GM23248 (cell line): ENCODE measurements around the gene CHGA. TPM values are rescaled to one million over a fixed set of nuclear protein-coding genes. Genes with fewer than 3 reads are reported as not detected.

ENCODE experiments used
- DNase-seq: peaks from one replicate; pipeline ENCODE4 v3.0.0-alpha.2; 2015
- H2AFZ ChIP-seq: fragments of 200-600 bp; sonication (generic); 2 replicates; pipeline ENCODE4 v1.6.1; 2016; ENCODE audit warnings: antibody characterized with exemption
- H3F3A ChIP-seq: fragments of 200-600 bp; sonication (generic); 2 replicates; pipeline ENCODE4 v1.6.1; 2016; ENCODE audit warnings: mild to moderate bottlenecking, antibody characterized with exemption, mixed run types; ENCODE audit not compliant: insufficient read depth
- H3K27ac ChIP-seq: fragments of 200-600 bp; sonication (generic); 2 replicates; pipeline ENCODE4 v1.5.1; 2016; ENCODE audit warnings: mild to moderate bottlenecking
- H3K27me3 ChIP-seq: fragments of 200-600 bp; sonication (generic); replicated peaks from 2 replicates; pipeline ENCODE4 v1.6.1; 2016; ENCODE audit warnings: mild to moderate bottlenecking; ENCODE audit not compliant: insufficient read depth
- H3K36me3 ChIP-seq: fragments of 200-600 bp; sonication (generic); 2 replicates; pipeline ENCODE4 v1.6.1; 2016; ENCODE audit warnings: low read depth, mild to moderate bottlenecking
- H3K4me1 ChIP-seq: fragments of 200-600 bp; sonication (generic); 2 replicates; pipeline ENCODE4 v1.6.1; 2016; ENCODE audit warnings: mild to moderate bottlenecking; ENCODE audit not compliant: insufficient read depth
- H3K4me2 ChIP-seq: fragments of 200-600 bp; sonication (generic); one replicate; pipeline ENCODE4 v1.6.1; 2016; ENCODE audit warnings: mild to moderate bottlenecking; ENCODE audit not compliant: unreplicated experiment
- H3K4me3 ChIP-seq: fragments of 200-600 bp; sonication (generic); 2 replicates; pipeline ENCODE4 v1.5.1; 2016; ENCODE audit warnings: mild to moderate bottlenecking
- H3K79me2 ChIP-seq: fragments of 200-600 bp; sonication (generic); 2 replicates; pipeline ENCODE4 v1.6.1; 2016; ENCODE audit warnings: mild to moderate bottlenecking; ENCODE audit not compliant: insufficient read depth
- H3K9ac ChIP-seq: fragments of 200-600 bp; sonication (generic); 2 replicates; pipeline ENCODE4 v1.6.1; 2016; ENCODE audit warnings: mild to moderate bottlenecking
- H3K9me2 ChIP-seq: fragments of 200-600 bp; sonication (generic); 2 replicates; pipeline ENCODE4 v1.6.1; 2016; ENCODE audit warnings: mixed run types, mild to moderate bottlenecking, moderate library complexity; ENCODE audit not compliant: insufficient read depth
- H3K9me3 ChIP-seq: fragments of 200-600 bp; sonication (generic); one replicate; pipeline ENCODE4 v1.6.1; 2017; ENCODE audit warnings: low read depth
- H4K20me1 ChIP-seq: fragments of 200-600 bp; sonication (generic); 2 replicates; pipeline ENCODE4 v1.6.0; 2016; ENCODE audit not compliant: insufficient read depth
- EZH2 ChIP-seq: fragments of 200-600 bp; sonication (generic); IDR thresholded peaks from 2 replicates; pipeline ENCODE4 v1.6.1; 2018; ENCODE audit warnings: antibody characterized with exemption, mild to moderate bottlenecking; ENCODE audit not compliant: insufficient read depth, poor library complexity, severe bottlenecking
- EZH2phosphoT487 ChIP-seq: fragments of 200-600 bp; sonication (generic); IDR thresholded peaks from 2 replicates; pipeline ENCODE4 v1.6.1; 2018; ENCODE audit warnings: antibody characterized with exemption, moderate library complexity, mild to moderate bottlenecking, low read depth; ENCODE audit not compliant: insufficient read depth
- WGBS, 2 experiments: methylation state at CpG; one replicate each; pipeline ENCODE4 v1.1.6; 2015 to 2017; ENCODE audit warnings: low lambda C conversion rate in 2 of 2, low coverage in 1 of 2; ENCODE audit errors: missing lambda C conversion rate in 2 of 2; 5-methylcytosine and 5-hydroxymethylcytosine counted together
- in situ Hi-C: fragments of 300-500 bp; cut with MboI; formaldehyde crosslinking; loops from 2 replicates; pipeline ENCODE4 v1.15.0; 2020
- polyA plus RNA-seq: library from polyadenylated mRNA; unstranded; fragments of >200 nt; fragmentation: Nextera tagmentation; extraction: Ambion mirVana; gene quantifications from 2 replicates; pipeline ENCODE4 v1.2.1, GENCODE V29; 2016
- total RNA-seq: library from RNA; depleted of rRNA; stranded (reverse); fragments of >200 nt; shearing (Covaris generic); gene quantifications from 2 replicates; pipeline ENCODE4 v1.2.3, GENCODE V29; 2014

The CHGA gene
- total and polyA plus RNA-seq, 2 experiments from 2014 or later = not detected

DNA sequence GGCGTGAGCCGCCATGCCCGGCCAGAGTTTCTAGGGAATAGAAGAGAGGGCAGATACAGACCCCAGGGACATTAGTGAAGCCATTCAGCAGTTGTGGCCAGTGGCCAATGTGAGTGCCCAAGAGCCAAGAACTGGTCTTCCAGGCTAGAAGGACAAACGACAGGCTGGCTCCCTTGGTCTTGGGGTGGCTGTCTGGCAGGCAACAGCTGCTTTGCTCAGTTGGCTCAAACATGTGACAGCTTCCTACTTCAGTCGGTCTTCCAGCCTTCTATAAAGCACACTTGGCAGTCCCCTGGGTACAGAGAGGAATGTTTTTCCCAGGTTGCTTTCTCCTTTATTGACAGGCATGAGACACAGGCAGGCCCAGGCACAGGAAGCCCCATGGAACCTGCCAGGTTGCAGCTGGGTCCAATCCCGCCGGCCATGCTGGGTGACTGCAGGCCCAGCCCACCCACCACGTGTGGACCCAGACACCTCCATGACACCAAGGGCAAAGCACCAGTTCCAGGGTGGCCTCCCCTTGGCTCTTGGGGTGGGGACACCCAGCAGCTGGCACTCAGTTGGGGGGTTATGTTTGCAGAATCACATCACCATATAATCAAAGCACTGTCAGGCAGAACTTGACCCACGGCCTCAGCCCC is 15.4 kb downstream of the CHGA start:
- DNase-seq = no peak
- 81 to 89% methylated on average over 9 of the region's 9 CpGs for WGBS, 2 experiments
- H2AFZ ChIP-seq = no peak overlapping the region
- no peaks in the 10 kb centered on the region for H3F3A ChIP-seq
- in situ Hi-C loops = no loop called here
- H3K4me3 ChIP-seq = no peak overlapping the region
- no peaks in the 10 kb centered on the region for H3K9me2 ChIP-seq
- no peaks in the 10 kb centered on the region for H3K36me3 ChIP-seq
- H4K20me1 ChIP-seq = no peaks in the 10 kb centered on the region
- no peaks in the 10 kb centered on the region for H3K79me2 ChIP-seq
- H3K27me3 ChIP-seq = no peaks in the 10 kb centered on the region
- no peak overlapping the region for H3K27ac ChIP-seq
- TF ChIP-seq EZH2 (no peak), EZH2phosphoT487 (no peak)
- no peaks in the 10 kb centered on the region for H3K9me3 ChIP-seq
- H3K9ac ChIP-seq = no peak overlapping the region
- no peaks in the 10 kb centered on the region for H3K4me1 ChIP-seq
- H3K4me2 ChIP-seq = no peak overlapping the region

- H3K4me2 ChIP-seq = no peak overlapping the region
- TF ChIP-seq EZH2phosphoT487 (no peak), EZH2 (no peak)
These were observed 16.1 kb downstream of the CHGA start for GRCh38 chr14:92938890-92939671.

DNA sequence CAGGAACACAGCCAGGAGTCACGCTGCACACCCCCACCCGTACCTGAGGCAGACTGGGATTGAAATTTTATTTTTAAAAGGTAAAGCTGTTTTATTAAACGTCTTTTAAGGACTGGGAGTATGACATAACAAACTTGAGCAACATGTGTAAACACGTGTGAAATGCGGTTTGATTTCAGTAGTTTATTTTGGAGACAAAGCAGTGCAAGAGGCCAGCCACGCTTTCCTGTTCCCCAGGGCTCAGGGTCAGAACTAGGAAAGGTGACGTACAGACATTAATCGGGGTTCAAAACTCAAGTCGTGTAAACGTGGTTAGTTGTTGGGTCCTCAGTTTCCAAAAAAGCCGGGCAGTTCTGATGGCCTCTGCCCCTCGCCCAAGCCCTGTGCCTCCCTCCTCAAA is 16.7 kb downstream of the CHGA start:
- no peaks in the 10 kb centered on the region for H3K9me3 ChIP-seq
- no peak for TF ChIP-seq EZH2phosphoT487
- TF ChIP-seq EZH2 = no peak
- no peaks in the 10 kb centered on the region for H3K4me1 ChIP-seq
- no peaks in the 10 kb centered on the region for H3K36me3 ChIP-seq
- H3K4me3 ChIP-seq = no peak overlapping the region
- no peak overlapping the region for H3K4me2 ChIP-seq
- H3K27ac ChIP-seq = no peak overlapping the region
- no peak overlapping the region for H3K9ac ChIP-seq
- H2AFZ ChIP-seq = no peak overlapping the region
- no peaks in the 10 kb centered on the region for H3K9me2 ChIP-seq
- no peaks in the 10 kb centered on the region for H3K27me3 ChIP-seq
- H3F3A ChIP-seq = no peaks in the 10 kb centered on the region
- in situ Hi-C loops = no loop called here
- no peaks in the 10 kb centered on the region for H4K20me1 ChIP-seq
- no peak for DNase-seq
- 86 to 87% methylated on average over 12 of the region's 12 CpGs for WGBS, 2 experiments
- H3K79me2 ChIP-seq = no peaks in the 10 kb centered on the region

More at GRCh38 chr14:92938890-92939671, 16.1 kb downstream of the CHGA start:
- Histone ChIP-seq H3K27me3 (no peaks in the 10 kb centered on the region), H3K27ac (no peak overlapping the region), H3K4me1 (no peaks in the 10 kb centered on the region), H3K9me2 (no peaks in the 10 kb centered on the region), H3K4me3 (no peak overlapping the region), H4K20me1 (no peaks in the 10 kb centered on the region), H3K9me3 (no peaks in the 10 kb centered on the region), H3K36me3 (no peaks in the 10 kb centered on the region), H3K9ac (no peak overlapping the region), H3F3A (no peaks in the 10 kb centered on the region), H3K79me2 (no peaks in the 10 kb centered on the region), H2AFZ (no peak overlapping the region)
- no peak for DNase-seq
- 92 to 93% methylated on average over 19 to 27 of the region's 27 CpGs for WGBS, 2 experiments
- in situ Hi-C loops = no loop called here

DNA sequence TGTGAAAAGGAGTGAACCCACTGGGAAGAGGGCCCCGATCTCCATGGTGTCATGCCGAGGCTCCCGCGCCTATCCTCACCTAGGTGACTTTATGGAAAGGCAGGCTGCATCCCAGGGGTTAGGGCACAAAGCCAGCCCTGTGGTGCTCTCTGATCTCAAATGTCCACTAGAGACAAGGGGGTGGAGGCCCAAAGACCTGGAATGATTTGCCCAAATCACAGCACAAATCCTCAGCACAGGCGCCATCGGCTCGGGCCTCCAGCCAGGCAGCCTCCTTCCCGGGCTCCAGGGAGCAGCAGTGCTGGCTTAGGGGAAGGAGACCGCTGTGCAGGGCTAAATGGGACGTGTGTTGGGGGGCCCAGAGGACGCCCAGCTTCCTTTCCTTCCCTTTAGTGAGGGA is 17.6 kb downstream of the CHGA start:
- TF ChIP-seq EZH2 = no peak
- no peak for TF ChIP-seq EZH2phosphoT487
- no peaks in the 10 kb centered on the region for H3K9me3 ChIP-seq
- H3K27ac ChIP-seq = no peak overlapping the region
- H2AFZ ChIP-seq = no peak overlapping the region
- no peaks in the 10 kb centered on the region for H3K9me2 ChIP-seq
- in situ Hi-C loops = no loop called here
- no peak overlapping the region for H3K9ac ChIP-seq
- no peaks in the 10 kb centered on the region for H3K36me3 ChIP-seq
- H3K4me2 ChIP-seq = no peak overlapping the region
- no peak overlapping the region for H3K4me3 ChIP-seq
- WGBS, 2 experiments = 92 to 94% methylated on average over 11 of the region's 11 CpGs
- H3K4me1 ChIP-seq = no peaks in the 10 kb centered on the region
- no peaks in the 10 kb centered on the region for H3K27me3 ChIP-seq
- no peak for DNase-seq
- H3F3A ChIP-seq = no peaks in the 10 kb centered on the region
- no peaks in the 10 kb centered on the region for H4K20me1 ChIP-seq
- no peaks in the 10 kb centered on the region for H3K79me2 ChIP-seq
